T1000 (cell line): ENCODE data around the gene PEX14.

Experiments
- DNase-seq: peaks from one replicate; lab custom pipeline; 2025; ENCODE audit warnings: mixed read lengths; lab: John Stamatoyannopoulos, UW

Gene PEX14

DNA sequence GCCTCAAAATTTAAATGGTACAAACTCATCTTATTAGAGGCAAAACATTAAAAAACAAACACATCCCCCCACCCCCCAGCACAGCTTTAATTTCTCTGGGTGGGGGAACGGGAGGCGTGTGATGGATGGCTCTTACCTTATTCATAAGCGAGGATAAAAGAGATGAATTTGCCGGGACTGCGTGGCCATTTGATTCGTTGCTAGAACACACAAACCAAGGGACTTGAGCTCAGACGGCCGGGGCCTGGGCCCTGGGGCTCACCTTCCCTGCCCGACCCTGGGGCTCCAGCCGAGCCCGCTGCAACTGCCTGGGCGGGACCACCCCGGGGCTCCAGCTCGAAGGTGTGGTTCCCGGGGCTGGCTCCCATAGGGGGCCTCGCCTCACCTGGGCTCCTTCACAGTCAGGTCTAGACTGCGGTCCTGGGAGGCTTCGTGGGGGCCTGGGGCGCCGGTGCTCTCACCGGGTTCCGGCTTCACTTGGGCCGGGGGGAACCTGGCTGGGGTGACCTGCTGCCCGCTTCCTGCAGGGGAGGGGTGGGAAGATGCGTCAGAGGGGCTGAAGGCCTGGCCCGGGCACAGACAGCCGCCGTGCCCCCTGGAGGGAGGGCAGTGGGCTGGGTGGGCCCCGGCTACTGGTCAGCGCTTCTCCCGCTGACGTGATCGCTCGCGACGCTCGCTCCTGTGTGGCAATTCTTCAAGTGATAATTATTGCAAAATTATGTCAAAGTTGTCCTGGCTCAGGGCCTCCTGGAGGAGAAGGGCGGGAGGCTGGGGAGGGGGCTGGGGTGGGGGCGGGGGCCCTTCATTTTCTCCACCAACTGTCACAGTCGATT is 176.0 kb downstream of the PEX14 start:
- no peak for DNase-seq

DNA sequence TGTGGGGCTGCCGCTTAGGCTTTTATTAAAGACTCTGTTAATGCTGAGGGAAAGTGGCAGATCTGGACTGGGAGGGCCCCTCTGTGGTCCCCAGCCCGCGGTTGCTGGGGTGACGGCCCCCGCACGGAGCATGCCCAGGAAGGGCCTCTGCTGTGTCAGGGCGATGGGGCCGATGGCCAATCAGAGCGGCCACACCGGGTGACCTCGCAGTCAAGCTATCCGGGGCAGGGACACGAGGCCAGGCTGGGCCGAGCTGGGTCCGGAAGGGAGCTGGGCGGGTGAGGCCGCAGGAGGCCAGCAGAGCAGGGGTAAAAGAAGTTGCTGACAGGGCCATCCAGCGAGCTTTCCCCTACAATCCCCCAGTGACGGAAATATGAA is 176.6 kb downstream of the PEX14 start:
- DNase-seq, result no peak

DNA sequence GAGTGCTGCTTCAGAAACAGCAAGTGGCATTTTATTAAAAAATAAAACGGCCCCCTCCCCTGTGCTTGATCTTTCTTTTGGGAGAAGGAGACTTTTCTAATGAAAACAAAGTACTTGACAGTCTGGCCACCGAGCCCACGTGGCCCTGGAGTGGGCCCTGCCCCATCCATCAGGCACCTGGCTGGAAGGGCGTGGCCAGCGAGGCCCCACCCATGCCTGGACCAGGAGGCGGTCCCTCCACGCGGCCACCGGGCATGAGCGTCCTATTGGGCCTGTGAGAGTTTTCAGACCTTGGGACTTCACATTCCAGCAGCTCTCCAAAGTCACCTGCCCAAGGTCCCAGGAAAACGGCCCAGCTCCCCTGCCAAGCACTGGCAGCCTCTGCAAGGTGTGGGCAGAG is 177.0 kb downstream of the PEX14 start:
- DNase-seq, result no peak

DNA sequence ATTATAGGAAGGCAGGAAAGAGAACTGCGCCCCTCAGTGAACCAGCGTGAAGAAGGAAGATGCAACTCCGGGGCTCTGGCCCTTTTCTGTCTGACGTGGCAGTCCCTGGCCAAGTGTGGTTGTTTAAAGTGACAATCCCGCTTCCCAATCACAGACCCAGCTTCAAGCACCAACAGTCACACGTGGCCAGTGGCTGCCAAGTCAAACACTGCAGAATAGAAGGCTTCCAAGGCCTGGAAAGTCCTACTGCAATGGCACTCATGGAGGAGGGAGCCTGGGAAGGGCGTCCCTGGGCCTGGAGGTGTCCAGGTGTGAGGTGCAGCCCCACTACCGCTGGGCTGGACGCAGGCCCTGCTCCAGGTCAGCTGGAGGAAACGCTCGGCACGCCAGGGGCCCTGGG is 177.9 kb downstream of the PEX14 start:
- no peak for DNase-seq

DNA sequence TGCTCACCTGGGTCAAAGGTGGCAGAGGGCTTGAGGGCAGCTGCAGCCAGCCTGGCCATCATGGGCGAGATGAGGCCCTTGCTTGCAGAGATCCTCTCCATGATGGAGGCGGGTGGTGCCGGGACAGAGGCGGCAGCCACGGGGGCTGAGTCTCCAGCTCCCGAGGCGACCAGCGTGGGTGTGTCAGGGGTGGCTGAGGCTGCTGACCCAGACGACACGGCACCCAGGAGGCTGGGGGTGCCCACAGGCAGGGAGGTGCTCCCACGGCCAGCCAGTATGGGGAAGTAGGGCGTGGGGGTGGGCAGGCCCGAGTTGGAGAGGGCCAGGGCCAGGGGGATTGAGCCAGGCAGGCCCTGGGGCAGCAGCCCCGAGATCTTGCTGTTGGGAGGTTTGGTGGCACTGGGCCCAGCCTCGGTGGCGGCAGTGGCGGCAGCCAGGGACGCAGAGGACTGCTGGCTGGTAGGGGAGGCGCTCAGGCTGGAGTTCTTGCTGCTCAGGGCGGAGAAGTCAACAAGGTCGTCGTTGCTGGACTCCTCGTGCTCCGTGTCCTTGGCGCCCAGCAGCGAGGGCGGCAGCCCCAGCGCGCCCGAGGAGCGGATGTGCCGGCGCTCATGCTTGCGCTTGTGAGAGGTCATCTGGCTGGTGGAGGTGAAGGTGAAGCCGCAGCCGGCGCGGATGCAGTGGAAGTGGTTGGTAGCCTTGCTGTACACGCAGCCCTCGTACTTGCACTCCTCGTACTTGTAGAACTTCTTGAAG is 178.8 kb downstream of the PEX14 start:
- DNase-seq, result no peak

DNA sequence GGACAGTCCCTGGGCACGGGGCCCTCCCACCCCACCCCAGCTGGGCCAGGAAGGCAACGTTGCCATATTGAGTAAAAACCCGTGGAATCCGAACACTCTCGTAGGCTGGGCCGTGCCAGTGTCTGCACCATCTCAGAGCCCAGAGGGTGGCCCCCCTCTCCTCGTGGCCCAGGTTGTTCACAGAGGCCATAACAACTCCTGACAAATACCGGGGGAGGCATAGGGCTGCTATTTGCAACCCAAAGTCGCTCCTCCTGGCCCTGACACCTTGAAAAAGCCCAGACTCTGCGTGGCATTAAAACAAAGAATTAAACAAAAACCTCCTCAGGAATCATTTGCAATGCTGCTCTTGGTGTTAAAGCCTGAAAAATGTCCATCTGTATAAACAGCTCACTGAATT is 180.3 kb downstream of the PEX14 start:
- no peak for DNase-seq

DNA sequence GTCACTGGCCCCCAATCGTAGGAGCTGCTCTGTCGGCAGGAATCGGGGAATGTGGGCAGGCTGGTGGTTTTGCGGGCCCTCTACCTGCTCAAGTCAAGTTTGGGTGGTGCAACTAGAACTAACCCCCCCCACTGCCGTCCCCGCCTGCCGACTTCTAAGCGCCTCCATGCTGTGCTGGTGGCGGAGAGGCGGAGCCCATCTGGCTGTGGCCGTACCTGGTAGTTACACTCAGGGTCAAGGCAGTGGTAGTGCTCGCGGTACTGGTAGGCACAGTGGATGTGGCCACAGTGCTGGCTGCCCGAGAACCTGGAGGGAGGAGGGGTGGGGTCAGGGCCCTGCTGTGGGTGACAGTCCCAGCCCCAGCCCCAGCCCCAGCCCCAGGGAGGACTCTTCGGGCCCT is 181.7 kb downstream of the PEX14 start:
- no peak for DNase-seq

DNA sequence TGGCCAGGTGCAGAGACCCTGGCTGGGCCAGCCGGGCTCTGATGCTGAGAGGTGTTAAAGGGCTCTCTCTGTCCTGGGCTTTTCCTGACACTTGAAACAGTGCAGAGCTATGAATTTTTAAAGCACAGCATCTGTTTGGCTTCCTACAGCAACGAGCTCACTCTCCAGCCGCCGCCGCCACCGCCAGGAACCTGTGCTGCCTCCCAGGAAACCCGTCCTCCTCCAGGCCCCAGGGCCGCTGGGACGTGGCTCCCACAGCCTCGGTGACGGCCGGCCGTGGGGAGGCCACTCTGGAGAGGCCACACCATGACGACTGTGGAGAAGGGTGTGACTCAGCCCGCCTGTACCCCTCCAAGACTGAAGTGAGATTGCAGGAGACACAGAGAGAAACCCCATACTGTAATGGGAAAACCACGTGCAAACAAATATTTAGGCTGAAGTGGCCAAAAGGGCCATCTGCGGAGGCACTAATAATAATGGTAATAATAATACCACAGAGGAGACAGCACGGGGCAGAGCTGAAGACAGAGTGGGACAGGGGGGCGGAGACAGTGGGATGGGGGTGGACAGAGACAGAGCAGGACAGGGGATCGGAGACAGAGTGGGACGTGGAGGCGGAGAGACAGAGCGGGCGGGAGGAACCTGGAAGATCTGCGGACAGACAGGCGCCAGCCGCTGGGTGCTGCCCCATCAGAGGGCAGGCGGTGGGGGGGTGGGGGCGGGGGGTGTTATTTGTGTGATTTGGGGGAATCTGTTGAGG is 182.5 kb downstream of the PEX14 start:
- no peak for DNase-seq

DNA sequence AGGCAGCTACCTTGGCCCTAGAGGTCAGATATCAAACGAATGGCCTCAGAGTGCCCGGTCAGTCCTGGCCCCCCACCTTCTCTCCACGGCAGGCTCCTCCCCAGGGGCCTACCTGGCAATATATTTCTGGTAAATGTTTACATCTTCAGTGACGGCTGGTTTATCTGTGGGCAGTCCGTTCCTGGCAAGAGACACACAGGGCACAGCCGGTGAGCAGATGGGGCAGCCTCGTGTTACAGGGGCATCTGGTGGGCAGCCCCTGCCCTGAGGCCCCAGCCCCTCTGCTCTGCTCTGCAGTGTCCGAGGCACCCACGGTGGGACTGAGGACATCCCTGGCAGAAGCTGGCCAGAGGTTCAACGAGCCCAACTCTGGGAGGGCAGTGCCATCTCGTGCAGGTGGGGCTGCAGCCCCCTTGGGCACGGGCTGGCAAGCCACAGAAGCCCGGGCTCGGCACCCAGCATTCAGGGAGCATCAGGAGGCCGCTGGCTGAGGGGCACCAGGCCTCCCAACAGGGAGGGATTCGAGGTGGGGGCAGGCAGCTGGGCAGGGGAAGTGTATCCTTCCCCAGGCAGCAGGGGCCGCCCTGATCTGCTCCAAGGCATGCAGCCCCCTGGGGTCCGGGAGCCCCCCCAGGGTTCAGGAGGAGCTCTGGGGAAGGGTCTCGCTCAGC is 183.8 kb downstream of the PEX14 start:
- DNase-seq, result no peak

DNA sequence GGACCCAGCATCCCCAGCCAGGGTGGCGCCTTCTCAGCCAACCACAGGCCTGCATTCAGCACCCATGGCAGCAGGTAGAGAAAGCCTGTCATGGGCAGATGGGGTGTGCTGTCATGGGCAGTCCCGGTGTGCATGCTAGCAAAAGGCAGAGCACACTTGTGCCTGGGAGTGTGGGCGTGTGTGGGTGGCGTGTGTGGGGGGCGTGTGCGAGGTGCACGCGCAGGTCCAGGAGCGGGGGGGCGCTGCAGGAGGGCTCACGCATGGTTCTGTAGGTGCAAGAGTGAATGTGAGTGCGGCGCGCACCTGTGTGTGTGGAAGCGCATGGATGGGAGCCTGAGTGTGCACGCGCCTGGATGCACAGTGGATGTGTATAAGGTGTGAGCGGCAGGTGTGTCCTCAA is 184.5 kb downstream of the PEX14 start:
- DNase-seq, result no peak

DNA sequence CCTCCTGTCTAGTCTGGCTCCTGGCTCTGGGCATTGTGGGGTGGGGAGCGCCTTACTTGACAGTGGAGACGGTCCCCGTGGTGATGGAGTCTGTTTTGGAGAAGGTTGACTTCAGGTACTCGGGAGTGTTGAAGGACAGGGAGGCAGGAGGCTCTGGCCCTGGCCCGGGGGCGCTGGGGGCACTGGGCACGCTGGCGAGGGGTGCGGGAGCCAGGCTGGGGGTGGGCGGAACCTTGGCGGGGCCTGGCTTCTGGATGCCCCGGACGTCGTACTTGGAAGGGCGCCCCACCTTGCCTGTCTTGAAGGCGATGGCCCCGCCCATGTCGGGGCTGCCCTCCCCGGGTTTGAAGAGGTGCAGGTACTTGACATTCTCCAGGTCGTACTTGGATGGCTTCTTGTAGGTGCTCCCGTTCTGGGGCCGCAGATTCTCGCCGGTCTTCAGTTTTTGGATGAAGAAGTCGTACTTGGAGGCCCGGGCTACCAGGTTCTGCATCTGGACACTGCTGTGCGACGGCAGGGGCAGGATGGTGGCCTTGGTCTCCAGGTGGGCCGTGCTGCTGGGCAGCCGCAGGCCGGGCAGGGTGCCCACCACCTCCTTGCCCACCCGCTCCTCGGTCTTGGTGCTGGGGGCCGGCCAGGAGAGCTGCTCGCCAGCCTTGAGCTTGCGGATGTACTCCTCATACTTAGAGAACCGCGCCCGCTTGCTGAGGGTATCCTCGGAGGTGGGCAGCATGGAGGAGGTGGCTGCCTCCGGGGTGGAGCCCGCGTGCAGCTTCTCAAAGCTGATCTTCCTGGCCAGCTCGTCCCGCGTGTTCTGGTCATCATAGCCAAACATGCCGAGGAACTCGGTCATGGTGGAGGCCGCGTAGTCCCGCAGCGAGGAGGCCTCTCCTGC is 185.1 kb downstream of the PEX14 start:
- DNase-seq, result no peak

DNA sequence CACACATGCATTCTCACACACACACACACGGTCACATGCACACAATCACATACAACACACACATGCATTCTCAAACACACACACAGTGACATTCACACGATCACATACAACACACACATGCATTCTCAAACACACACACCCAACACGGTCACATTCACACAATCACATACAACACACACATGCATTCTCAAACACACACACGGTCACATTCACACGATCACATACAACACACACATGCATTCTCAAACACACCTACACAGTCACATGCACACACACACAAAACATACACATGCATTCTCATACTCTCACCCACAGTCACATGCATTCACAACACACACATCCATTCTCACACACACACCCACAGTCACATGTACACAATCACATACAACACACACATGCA is 186.7 kb downstream of the PEX14 start:
- DNase-seq, result no peak

DNA sequence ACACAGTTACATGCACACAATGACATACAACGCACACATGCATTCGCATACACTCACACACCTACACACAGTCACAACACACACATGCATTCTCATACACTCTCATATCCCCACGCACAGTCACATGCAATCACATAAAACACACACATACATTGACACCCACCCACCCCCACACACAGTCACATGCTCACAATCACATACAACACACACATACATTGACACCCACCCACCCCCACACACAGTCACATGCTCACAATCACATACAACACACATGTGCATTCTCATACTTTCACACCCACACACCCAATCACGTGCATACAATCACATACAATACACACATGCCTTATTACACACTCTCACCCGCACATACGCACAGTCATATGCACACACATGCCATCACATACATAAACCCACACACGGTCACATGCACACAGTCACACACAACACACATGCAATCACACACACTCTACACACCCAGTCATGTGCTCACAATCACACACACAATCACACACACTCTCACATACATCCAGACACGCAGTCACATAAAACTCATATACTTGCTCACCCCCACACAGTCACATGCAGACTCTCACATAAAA is 187.4 kb downstream of the PEX14 start:
- no peak for DNase-seq

DNA sequence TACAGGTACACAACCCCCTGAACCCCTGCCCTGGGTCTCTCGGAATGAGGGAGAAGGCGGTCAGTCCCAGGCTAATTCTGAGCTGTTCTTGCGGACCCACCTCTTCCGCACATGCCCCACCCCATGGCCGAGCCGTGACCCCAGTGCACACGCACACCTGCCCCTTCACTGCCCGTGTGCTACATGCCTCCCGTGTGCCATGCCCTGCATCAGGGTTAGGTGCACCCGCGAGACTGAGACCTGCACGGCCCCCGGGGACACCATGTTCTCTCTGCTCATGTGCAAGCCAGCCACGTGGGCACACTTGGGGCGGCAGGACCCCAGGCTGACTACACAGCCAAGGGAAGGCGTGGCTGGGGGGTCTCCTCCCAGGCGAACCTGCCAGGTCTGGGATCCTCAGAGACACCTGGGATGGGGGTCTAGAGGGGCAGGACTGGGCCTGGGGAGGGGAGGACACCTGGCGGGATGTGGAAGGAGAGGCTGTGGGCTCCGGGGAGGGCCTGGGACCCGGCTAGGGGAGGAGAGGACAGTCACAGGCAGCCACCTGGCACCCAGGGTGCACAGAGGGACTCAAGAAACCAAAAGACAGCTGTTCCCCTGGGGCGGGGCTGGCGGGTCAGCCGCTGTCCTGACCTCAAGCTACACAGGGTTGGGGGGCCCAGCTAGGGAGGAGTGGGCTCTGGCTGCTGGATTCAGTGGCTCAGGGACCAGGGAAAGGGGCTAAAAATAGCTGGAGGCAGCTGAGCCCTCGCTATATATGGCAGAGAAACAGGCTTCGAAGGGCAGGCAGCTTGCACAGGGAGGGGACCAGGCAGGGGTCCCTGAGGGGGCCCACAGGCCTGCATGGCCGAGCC is 188.3 kb downstream of the PEX14 start:
- DNase-seq, result no peak

DNA sequence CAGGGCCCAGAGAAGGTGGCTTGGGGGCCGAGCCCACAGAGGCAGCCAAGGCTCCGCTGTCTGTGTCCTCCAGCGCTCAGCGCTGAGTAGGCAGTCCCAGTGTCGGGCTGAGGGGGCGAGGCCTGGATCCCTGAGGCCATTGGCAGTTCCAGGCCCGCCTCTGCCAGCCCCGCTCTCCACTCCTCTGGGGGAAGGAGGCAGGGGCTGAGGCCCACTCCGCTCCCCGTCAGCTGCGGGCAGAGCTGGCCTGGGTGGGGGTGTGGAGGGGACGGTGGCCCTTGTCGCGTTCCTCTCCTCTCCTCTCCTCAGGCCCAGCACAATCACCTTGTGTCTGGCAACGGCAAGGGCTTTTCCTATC is 188.9 kb downstream of the PEX14 start:
- no peak for DNase-seq

DNA sequence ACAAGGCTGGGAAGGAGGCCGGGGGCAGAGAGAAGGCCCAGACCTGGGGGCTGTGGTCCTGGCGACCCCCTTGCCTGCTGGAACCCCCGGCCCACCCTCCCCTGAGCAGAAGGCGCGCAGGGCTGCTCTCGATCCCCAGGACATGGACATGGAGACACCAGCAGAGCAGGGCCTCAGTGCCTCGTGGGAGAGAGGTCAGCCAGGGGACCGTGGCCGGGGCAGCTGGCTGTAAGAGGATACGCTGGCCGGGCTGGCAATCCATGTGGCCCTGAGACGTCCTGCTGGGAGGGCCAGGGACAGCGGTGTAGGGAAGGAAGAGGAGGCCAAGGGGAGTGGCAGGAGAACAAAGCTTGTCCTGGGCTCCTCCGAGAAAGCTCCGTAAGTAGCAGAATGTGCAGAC is 189.5 kb downstream of the PEX14 start:
- no peak for DNase-seq

DNA sequence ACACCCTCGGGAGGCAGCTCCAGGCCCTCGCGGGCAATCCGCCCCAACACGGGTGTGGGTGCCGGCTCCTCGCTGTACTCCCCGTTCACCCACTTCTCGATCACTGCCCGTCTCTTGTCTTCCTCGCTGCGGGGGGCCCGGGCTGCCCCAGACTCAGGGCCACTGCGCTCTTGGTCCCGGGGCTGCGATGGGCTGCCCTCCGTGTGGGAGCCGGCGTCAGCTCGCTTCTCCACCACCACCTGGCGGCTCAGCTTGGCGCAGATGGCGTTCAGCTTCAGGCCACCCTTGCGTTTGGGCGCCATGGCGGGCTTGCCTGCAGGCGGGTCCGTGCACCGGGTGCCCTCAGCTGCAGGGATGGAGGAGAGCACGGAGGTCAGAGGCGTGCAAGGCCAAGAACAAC is 190.5 kb downstream of the PEX14 start:
- DNase-seq, result no peak

DNA sequence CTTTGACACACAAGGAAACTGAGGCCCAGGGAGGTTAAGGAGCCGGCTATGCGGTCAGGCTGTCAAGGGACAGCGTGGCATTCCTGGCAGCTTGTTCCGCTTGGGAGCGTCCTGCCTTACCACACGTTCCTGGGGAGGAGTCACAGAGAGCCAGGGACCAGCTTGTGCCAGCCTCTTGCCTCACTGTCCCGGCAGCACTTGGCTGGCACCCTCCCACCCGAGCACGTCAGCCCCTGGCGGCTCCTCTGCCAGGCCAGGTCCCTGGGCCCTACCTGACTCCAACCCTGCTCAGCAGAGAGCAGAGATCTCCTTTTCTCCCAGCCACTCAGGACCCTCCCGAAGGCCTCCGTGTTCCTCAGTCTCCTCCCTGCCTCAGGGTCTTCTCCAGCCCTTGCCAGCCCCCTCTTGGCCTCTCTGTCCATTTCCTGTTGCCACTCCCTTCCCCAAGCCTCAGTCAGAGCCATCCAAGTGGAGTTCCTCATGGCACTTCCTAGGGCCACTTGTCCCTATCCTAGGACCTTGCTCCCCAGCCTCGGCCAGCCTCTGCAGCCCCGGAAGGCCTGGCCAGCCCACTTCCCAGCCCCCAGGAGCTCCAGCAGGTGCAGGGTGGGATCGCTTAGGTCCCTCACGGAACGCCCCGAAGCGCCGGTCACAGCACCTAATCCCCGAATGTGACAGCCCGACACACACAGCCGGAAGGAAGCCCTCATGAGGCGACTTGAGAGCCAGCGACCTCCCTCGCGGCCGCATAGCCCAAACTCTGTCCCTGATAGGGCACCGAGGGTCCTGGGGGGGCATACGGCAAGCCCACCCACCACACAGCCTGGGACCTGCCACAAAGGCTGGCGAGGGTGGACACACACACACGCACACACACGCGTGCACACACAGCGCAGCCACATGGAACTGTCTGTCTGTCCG is 191.4 kb downstream of the PEX14 start:
- DNase-seq, result no peak
